HepG2 (cell line): ENCODE data around the gene SGTB. TPM values are rescaled to one million over a fixed set of nuclear protein-coding genes. Genes with fewer than 3 reads are reported as not detected.
A peak's percentile ranks its signal among the peaks of the same experiment; 100 is the strongest.

ENCODE experiments used
- CCAR2 ChIP-seq: fragments of 200-400 bp; formaldehyde crosslinking; optimal IDR thresholded peaks from 2 replicates; pipeline ENCODE3; 2018; ENCODE audit warnings: low read depth, mild to moderate bottlenecking, low read length, moderate library complexity
- CREB3 ChIP-seq: sonication (generic); formaldehyde crosslinking; IDR thresholded peaks from 2 replicates; pipeline ENCODE4 v1.5.0; 2020; ENCODE audit warnings: missing genetic modification reagents
- HES4 ChIP-seq: sonication (generic); formaldehyde crosslinking; IDR thresholded peaks from 2 replicates; pipeline ENCODE4 v1.9.0; 2021; ENCODE audit warnings: mild to moderate bottlenecking, missing genetic modification reagents, borderline replicate concordance
- KLF6 ChIP-seq: IDR thresholded peaks from 2 replicates; pipeline ENCODE4 v1.8.0; 2016; ENCODE audit warnings: missing biosample characterization, missing genetic modification reagents
- LCORL ChIP-seq, 2 experiments: fragments of 450-650 bp in 1 of 2; sonication (generic) in 1 of 2; formaldehyde crosslinking in 1 of 2; IDR thresholded peaks; 2 replicates each; pipeline versions ENCODE4 v1.5.0 to v1.6.1; 2017 to 2020; ENCODE audit warnings: antibody characterized with exemption in 1 of 2, missing genetic modification reagents in 1 of 2
- MED13 ChIP-seq: sonication (generic); formaldehyde crosslinking; IDR thresholded peaks from 2 replicates; pipeline ENCODE4 v1.5.0; 2020; ENCODE audit warnings: missing genetic modification reagents
- NR3C1 ChIP-seq: sonication (generic); formaldehyde crosslinking; IDR thresholded peaks from 2 replicates; pipeline ENCODE4 v1.4.0; 2020; ENCODE audit warnings: missing genetic modification reagents
- SNAPC4 ChIP-seq: sonication (generic); formaldehyde crosslinking; IDR thresholded peaks from 2 replicates; pipeline ENCODE4 v1.4.0; 2020; ENCODE audit warnings: mild to moderate bottlenecking, missing genetic modification reagents
- SNAPC5 ChIP-seq: sonication (generic); formaldehyde crosslinking; IDR thresholded peaks from 2 replicates; pipeline ENCODE4 v1.8.1; 2023; ENCODE audit warnings: mild to moderate bottlenecking, missing genetic modification reagents, borderline replicate concordance
- SP1 ChIP-seq, 2 experiments: fragments of 450-650 bp in 1 of 2; sonication (generic) in 1 of 2; formaldehyde crosslinking in 1 of 2; IDR thresholded peaks; 2 replicates each; pipeline versions ENCODE4 v1.4.0 to v1.6.1; 2016 to 2020; ENCODE audit warnings: missing genetic modification reagents in 1 of 2
- TSC22D2 ChIP-seq: sonication (generic); formaldehyde crosslinking; IDR thresholded peaks from 2 replicates; pipeline ENCODE4 v1.5.1; 2020; ENCODE audit warnings: missing genetic modification reagents, mild to moderate bottlenecking, borderline replicate concordance
- XRCC5 ChIP-seq: fragments of 200-400 bp; formaldehyde crosslinking; optimal IDR thresholded peaks from 2 replicates; pipeline ENCODE3; 2017; ENCODE audit warnings: mild to moderate bottlenecking, low read length
- ZBTB4 ChIP-seq: sonication (generic); formaldehyde crosslinking; IDR thresholded peaks from 2 replicates; pipeline ENCODE4 v1.4.0; 2020; ENCODE audit warnings: missing genetic modification reagents, mild to moderate bottlenecking, borderline replicate concordance
- ZNF138 ChIP-seq: sonication (generic); formaldehyde crosslinking; IDR thresholded peaks from 2 replicates; pipeline ENCODE4 v1.5.0; 2020; ENCODE audit warnings: mild to moderate bottlenecking, low read depth, missing genetic modification reagents
- ZNF350 ChIP-seq: sonication (generic); formaldehyde crosslinking; IDR thresholded peaks from 2 replicates; pipeline ENCODE4 v1.4.0; 2020; ENCODE audit warnings: mild to moderate bottlenecking, low read depth, missing genetic modification reagents, borderline replicate concordance
- ZSCAN9 ChIP-seq: IDR thresholded peaks from 2 replicates; pipeline ENCODE4 v1.6.1; 2016; ENCODE audit warnings: borderline replicate concordance
- polyA plus RNA-seq, 8 experiments: library from polyadenylated mRNA; depleted of rRNA in 3 of 8; stranded (reverse) in 7 of 8; unstranded in 1 of 8; fragments of >200 nt; fragmentation: Illumina TruSeq in 4 of 8; extraction: Trizol in 4 of 8; gene quantifications; 2 replicates each; pipeline versions ENCODE4 v1.2.1 to v1.2.3, GENCODE V29; 2011 to 2016; ENCODE audit warnings: low read depth in 4 of 8, missing spikeins in 1 of 8, mixed read lengths in 1 of 8; ENCODE audit not compliant: insufficient read depth in 1 of 8
- total RNA-seq, 5 experiments: library from RNA; depleted of rRNA; stranded (reverse); fragments of >200 nt; fragmentation: Illumina TruSeq; extraction: Trizol; gene quantifications; 2 replicates each; pipeline ENCODE4 v1.2.3, GENCODE V29; 2016; ENCODE audit warnings: low read depth in 1 of 5
- TF ChIP-seq, protein P1 (sequence below): sonication (generic); formaldehyde crosslinking; IDR thresholded peaks from 2 replicates; pipeline ENCODE4 v1.5.0; 2020; ENCODE audit warnings: missing genetic modification reagents

Gene SGTB
- total and polyA plus RNA-seq, 2 of the 13 experiments (the other 11 are each of a cell fraction or from before 2014, with no cell fraction given): 5.2 to 11.2 TPM

DNA sequence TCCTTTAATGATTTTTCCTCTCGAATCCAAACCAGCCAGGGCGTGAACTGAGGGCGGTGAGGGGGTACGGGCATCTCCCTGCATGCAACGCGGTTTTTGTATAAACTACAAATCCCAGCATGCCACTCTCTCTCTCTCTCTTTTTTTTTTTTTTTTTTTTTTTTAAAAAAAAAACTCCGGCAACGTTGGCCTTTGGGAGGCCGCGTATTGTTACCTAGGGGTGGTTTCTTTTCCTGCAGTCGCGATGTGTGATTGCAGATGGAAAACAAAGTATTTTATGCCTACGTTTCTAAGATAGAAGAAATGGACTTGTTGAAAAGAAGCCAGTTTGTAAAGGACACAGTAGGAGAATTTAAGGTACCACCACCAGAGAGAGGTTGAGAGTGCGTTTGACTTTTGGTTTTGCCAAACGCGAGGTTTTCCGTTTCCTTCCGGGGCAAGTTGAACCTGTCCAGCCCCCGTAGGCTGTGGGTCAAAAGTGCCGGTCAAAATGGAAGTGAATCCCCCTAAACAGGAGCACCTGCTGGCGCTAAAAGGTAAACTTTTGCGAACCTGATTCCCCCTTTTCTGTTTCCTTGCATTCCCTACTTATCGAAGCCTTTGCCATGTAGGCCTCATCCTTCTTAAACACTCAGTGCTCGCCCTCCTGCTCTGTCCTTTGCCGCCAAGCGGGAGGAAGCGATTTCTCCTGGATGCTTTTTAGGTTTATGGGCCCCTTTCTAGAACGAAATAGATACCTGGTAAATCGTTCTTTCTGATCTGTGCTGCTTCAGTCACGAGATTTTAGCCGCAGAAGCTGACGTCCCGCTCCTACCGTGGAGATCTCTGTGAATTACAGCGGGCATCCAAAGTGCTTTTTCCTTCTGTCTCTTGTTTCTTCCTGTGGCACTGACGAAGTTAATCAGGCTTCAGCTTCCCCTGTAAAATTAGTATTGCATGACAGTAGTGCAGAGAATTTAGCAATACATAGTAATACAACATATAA lies 97.0 kb downstream of the SGTB start, which contains the start of the genes SHLD3 and TRAPPC13 (continued):
- TF ChIP-seq ZBTB4 (no peak), NR3C1 (CRISPR knock-in tag) (no peak), SP1 (IDR thresholded peaks at IDR 0.05) (no peak), SP1 (CRISPR knock-in tag; IDR thresholded peaks at IDR 0.05) (no peak), TSC22D2 (CRISPR knock-in tag) (no peak), ZSCAN9 (no peak), KLF6 (CRISPR knock-in tag) (0 out of 2 replicates have a peak, but pooled peaks have one; percentile 53), XRCC5 (no peak), CREB3 (CRISPR knock-in tag) (0 out of 2 replicates have a peak, but pooled peaks have one; percentile 19), SNAPC4 (CRISPR knock-in tag) (no peak), HES4 (CRISPR knock-in tag) (no peak), CCAR2 (no peak), LCORL (IDR thresholded peaks at IDR 0.05) (no peak), LCORL (CRISPR knock-in tag; IDR thresholded peaks at IDR 0.05) (no peak), ZNF138 (no peak), MED13 (CRISPR knock-in tag) (no peak), ZNF350 (CRISPR knock-in tag) (no peak), SNAPC5 (CRISPR knock-in tag) (no peak)
- TF ChIP-seq, protein P1, sequence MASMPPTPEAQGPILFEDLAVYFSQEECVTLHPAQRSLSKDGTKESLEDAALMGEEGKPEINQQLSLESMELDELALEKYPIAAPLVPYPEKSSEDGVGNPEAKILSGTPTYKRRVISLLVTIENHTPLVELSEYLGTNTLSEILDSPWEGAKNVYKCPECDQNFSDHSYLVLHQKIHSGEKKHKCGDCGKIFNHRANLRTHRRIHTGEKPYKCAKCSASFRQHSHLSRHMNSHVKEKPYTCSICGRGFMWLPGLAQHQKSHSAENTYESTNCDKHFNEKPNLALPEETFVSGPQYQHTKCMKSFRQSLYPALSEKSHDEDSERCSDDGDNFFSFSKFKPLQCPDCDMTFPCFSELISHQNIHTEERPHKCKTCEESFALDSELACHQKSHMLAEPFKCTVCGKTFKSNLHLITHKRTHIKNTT (CRISPR knock-in tag): no peak
